Mesothelial cell of epicardium (in vitro differentiated cells): ENCODE results near the gene TARBP1. TPM values are rescaled to one million over a fixed set of nuclear protein-coding genes. Genes with fewer than 3 reads are reported as not detected.

Source experiments
- DNase-seq, 2 experiments: peaks; one replicate each; pipeline ENCODE4 v3.0.0; 2021; ENCODE audit warnings: low spot score in 2 of 2; ENCODE audit not compliant: unreplicated experiment in 2 of 2
- H3K27ac Mint-ChIP-seq: 2 replicates; pipeline ENCODE4 v1.8.0; 2021; ENCODE audit warnings: mixed read lengths
- H3K27me3 Mint-ChIP-seq: 2 replicates; pipeline ENCODE4 v1.8.0; 2021; ENCODE audit warnings: low read depth, mixed read lengths
- H3K36me3 Mint-ChIP-seq: 2 replicates; pipeline ENCODE4 v1.8.0; 2021; ENCODE audit warnings: mixed read lengths
- H3K4me1 Mint-ChIP-seq: 2 replicates; pipeline ENCODE4 v1.8.0; 2021; ENCODE audit warnings: mixed read lengths
- H3K4me3 Mint-ChIP-seq: 2 replicates; pipeline ENCODE4 v1.8.0; 2021; ENCODE audit warnings: mild to moderate bottlenecking, moderate library complexity, mixed read lengths
- H3K9me3 Mint-ChIP-seq: 2 replicates; pipeline ENCODE4 v1.8.0; 2021; ENCODE audit warnings: mixed read lengths
- total RNA-seq: library from RNA; stranded (reverse); gene quantifications from 3 replicates; pipeline ENCODE4 v1.2.1, GENCODE V29; 2021
- TF ChIP-seq, protein P1 (sequence below): fragments of 200-600 bp; sonication (generic); IDR thresholded peaks from one replicate; pipeline ENCODE4 v1.5.0; 2021; ENCODE audit warnings: antibody characterized with exemption; ENCODE audit not compliant: unreplicated experiment

The TARBP1 gene
- total RNA-seq, 1 donor from 2014 or later, result 66.1 TPM

DNA sequence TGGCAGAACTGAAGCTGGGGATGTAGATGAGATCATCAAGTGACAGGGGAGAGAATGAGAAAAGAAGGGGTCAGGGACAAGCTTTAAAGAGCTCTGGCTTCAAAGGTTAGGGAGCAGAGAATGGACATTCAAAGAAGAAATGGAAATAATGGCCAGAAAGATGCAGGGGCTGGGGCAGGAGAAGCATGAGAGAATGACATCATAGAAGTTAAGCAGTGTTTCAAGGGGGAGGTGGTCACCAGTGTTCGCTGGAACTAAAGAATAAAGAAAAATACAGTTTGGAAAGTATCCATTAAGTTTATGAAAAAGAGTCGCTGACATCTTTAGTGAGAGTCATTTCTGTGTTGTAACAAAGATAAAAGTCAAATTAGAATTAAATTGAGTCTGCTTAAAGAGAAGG is 44.3 kb downstream of the TARBP1 start:
- Mint-ChIP-seq H3K9me3 (peaks cover 13% of the 10 kb centered on the region), H3K27ac (no peak overlapping the region), H3K4me1 (peaks cover 4% of the 10 kb centered on the region), H3K36me3 (peaks cover 34% of the 10 kb centered on the region), H3K27me3 (no peaks in the 10 kb centered on the region), H3K4me3 (no peak overlapping the region)
- TF ChIP-seq, protein P1, sequence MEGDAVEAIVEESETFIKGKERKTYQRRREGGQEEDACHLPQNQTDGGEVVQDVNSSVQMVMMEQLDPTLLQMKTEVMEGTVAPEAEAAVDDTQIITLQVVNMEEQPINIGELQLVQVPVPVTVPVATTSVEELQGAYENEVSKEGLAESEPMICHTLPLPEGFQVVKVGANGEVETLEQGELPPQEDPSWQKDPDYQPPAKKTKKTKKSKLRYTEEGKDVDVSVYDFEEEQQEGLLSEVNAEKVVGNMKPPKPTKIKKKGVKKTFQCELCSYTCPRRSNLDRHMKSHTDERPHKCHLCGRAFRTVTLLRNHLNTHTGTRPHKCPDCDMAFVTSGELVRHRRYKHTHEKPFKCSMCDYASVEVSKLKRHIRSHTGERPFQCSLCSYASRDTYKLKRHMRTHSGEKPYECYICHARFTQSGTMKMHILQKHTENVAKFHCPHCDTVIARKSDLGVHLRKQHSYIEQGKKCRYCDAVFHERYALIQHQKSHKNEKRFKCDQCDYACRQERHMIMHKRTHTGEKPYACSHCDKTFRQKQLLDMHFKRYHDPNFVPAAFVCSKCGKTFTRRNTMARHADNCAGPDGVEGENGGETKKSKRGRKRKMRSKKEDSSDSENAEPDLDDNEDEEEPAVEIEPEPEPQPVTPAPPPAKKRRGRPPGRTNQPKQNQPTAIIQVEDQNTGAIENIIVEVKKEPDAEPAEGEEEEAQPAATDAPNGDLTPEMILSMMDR, result no peak
- DNase-seq, result no peak

DNA sequence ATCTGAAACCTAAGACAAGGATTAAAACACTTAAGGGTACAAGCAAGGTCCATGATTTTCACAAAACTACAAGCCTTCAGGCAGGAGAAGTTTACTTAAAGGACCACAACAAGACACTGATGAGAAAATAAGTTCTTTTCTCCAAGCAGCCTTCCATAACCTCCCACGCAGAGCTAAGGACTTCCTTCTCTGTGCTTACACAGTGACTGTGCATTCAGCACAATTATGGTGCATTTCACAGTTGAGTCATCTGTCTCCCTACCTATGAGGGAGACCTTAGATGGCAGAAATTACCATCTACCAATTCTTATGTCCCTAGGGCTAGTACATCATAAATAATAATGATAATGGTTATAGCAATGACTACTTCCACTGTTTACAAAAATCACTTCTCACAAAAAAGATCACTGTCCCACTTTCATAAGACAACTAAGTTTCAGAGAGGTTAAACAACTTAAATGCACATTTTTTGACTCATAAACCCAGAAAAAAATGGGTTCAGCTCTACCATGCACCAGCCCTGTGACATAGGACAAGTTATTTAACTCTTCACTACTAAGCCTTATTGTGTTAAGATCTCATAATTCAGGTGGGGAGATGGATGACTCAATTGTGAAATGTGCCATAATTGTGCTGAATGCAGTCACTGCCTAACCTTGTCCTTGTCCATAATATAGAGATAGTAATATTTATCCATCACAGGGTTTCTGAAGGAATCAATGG is 45.3 kb downstream of the TARBP1 start:
- no peak for DNase-seq
- Mint-ChIP-seq H3K4me3 (no peak overlapping the region), H3K36me3 (peaks cover 32% of the 10 kb centered on the region), H3K9me3 (peaks cover 5% of the 10 kb centered on the region), H3K27me3 (no peaks in the 10 kb centered on the region), H3K4me1 (peaks cover 4% of the 10 kb centered on the region), H3K27ac (no peak overlapping the region)
- TF ChIP-seq, protein P1, result no peak

DNA sequence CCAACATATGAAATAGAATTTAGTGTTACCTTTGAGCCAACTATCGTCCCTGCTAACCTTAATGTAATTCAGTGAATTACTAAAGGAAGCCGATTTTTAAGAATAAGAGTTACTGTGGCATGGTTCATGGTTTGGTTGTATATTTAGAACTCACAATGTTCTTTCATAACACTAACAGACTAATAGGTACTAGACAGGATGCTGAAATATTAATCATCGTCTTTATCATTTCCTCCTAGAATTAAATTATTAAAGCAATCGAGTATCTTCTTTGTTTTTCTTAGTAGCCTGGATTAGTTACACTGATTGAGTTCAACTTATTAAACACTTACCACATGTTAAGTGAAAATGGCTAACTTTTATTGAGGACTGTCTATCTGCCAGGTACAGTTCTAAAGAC is 47.7 kb downstream of the TARBP1 start:
- H3K4me1 Mint-ChIP-seq, result peaks cover 4% of the 10 kb centered on the region
- no peak overlapping the region for H3K27ac Mint-ChIP-seq
- DNase-seq, result no peak
- H3K27me3 Mint-ChIP-seq, result no peaks in the 10 kb centered on the region
- peaks cover 26% of the 10 kb centered on the region for H3K36me3 Mint-ChIP-seq
- TF ChIP-seq, protein P1, result no peak
- H3K4me3 Mint-ChIP-seq, result no peak overlapping the region
- H3K9me3 Mint-ChIP-seq, result no peaks in the 10 kb centered on the region

DNA sequence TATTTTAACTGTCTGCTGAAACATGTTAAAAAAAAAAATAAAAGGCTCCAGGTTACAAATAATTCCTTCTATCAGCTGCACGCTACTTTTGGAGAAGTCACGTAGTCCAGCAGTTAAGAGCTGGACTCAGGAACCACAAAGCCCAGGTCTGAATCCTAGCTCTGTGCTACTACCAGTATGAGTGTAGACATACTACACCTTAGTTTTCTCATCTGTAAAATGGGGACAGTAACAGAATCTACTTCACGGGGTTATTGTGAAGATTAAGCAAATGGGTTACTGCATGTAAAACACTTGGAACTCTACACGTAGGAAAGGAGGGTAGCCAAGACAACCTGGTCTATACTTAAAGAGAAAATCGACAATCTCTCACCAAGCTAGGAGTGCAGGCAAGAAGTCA is 48.3 kb downstream of the TARBP1 start:
- DNase-seq, result no peak
- Mint-ChIP-seq H3K9me3 (no peaks in the 10 kb centered on the region), H3K27me3 (no peaks in the 10 kb centered on the region), H3K27ac (no peak overlapping the region), H3K36me3 (peaks cover 26% of the 10 kb centered on the region), H3K4me3 (no peak overlapping the region), H3K4me1 (peaks cover 3% of the 10 kb centered on the region)
- TF ChIP-seq, protein P1, result no peak

DNA sequence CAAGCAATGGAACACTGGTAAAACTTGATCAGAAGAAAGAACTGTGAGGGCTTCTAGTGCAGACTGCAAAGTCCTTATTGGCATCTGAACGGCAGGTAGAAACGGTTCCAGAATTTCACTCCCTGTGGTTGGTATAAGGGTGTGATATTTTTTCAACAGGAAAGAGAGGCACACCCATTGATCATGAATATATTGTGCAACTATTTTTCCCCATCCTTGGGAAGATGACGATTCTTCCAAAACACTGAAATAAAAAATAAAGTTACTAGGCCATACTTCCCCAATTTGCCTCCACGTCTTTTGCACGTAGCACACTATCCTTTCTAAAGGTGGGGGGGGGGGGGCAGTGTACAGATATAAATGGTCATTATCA is 49.6 kb downstream of the TARBP1 start:
- Mint-ChIP-seq H3K4me3 (no peak overlapping the region), H3K27me3 (no peaks in the 10 kb centered on the region), H3K4me1 (no peaks in the 10 kb centered on the region), H3K36me3 (peaks cover 28% of the 10 kb centered on the region), H3K9me3 (no peaks in the 10 kb centered on the region), H3K27ac (no peak overlapping the region)
- TF ChIP-seq, protein P1, result no peak
- DNase-seq, result no peak
